NCI-H1930 (cell line): ENCODE data around the gene SLC2A13.
"Not testable (repeated sequence)": the region's sequence is repeated elsewhere in the genome, so short reads cannot be mapped to it uniquely, and the experiment has no call there.

Source experiments
- DNase-seq, 2 experiments: peaks; one replicate each; lab custom pipeline; 2025; lab: John Stamatoyannopoulos, UW

SLC2A13 gene

DNA sequence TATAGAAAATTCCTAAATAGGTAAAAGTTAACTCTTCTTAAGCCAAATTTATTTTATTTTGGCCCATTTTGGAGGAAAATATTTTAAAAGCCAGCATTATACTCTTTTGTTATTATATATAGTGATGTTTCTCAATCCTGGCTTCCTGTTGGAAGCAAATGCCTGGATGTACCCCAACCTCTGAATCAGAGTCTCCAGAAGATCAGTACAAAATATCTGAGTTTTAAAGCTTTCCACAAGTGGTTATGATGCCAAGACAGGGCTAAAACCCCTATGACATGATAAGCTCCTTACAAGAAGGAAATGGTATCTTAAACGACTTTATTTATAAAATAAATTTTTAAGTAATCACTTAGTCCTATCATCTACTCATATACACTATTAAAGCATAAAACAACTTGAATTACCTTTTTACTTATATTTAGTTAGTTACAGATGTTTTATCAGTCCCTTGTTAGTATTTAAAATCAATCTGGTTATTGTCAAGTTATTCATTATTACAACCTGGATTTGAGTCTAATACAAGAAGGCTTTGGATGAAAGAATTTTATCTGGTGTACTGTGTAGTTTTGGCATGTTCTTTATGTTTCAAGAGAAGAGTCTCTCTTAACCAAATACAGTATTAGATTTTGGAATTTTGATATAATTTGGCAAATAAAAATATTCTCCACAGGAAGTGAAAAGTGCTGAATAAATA lies 238.1 kb downstream of the SLC2A13 start:
- DNase-seq, result no peak

DNA sequence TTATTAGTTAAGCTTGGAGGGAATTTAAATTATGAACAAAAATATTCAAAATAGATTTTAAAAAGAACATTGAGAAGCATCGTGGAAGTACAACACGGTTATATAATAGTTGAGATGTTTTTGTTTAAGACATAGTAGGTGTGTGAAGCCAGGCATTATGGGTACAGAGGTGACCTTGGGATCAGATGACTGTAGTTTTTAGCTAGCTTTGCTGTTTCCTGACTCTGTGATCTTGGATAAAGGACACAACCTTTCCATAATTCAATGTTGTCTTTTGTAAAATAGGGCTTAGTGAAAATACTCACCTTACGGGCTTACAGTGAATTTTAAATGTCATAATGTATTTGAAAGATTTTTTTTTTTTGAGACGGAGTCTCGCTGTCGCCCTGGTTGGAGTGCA lies 239.7 kb downstream of the SLC2A13 start:
- no peak for DNase-seq

DNA sequence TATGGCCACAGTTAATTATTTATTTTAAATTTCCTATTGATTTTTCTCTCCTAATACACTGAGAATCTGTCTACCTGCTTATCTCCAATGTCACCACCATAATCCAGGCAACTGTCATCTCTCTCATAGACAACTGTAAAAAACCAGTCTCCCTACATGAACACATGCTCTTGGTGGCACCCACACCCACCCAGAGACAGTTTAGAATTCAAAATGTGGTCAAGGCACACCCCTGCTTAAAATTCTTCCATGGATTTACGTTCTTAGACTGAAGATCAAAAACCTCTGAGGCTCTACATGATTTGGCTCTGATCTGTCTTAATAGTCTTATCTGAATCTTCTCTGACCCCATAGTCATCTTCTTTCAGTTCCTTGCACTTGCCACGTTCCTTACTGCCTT lies 245.2 kb downstream of the SLC2A13 start:
- DNase-seq, result no peak

DNA sequence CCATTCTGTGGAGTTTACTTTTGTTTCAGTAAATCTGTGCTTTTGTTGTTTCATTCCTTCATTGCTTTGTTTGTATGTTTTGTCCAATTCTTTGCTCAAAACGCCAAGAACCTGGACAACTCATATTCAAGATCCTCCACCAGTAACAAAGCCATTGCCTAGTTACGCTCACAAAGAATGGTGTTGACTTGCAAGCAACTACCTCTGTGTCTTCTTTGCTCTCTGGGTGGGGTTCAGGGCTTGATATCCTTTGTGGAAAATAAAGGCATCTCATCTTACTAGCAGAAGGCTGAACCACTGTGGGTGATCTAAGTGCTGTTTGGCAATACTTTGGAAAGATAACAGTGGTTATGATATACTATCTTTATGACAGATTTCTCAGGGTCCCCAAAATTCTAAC lies 252.9 kb downstream of the SLC2A13 start:
- DNase-seq, result no peak

DNA sequence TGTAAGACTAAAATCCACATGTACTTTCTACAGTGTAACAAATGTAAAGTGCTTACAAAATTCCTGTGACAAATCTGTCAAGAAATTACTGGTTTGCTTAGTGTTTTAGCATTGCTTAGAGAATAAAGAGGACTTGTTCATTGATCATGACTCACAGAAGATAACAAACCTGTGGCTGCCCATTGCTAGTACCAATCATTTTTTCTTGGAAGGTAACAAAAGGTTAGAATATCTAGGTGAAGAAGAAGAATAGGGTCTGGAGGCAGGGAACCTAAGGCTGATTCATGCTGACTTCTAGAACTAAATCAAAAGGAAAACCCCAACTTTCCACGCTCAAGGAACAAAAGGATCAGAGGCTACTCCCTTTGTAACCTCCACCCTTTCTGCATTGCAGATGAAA lies 253.5 kb downstream of the SLC2A13 start:
- DNase-seq, result no peak

DNA sequence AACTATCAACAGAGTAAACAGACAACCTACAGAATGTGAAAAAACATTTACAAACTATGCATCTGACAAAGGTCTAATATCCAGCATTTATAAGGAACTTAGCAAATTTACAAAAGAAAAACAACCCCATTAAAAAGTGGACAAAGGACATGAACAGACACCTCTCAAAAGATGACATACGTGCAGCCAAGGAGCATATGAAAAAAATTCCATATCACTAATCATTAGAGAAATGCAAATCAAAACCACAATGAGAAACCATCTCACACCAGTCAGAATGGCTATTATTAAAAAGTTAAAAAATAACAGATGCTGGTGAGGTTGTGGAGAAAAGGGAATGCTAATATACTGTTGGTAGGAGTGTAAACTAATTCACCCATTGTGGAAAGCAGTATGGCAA lies 257.7 kb downstream of the SLC2A13 start:
- DNase-seq, result not testable (repeated sequence)

DNA sequence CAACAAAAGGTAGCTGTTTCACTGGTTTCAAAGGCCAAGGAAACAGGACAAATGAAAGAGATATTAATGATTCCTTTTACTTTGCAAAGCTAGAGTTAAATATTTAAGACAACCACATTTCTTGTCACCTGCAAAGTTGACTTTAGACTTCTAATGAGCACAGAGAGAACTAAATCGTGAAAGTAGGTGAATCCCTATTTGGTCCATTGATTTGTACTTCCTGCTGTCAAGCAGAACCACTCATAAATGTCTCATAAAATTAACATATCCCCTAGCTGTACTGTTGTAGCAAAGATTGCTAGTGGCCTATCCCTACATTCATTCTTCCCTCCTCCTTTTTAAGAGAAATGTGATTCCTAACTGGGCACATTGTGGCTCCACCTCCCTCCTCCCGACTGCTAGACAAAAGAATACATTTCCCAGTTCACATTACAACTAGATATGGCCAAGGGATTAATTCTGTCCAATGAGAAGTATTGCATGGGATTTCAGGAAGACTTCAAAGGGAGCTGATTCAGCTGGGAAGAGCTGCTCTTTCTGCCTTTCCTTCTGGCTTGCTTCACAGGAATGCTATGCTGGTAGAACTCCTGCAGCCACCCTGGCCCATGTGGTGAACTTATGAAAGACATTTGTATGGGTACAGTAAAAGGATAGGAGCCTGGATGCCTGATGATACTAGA lies 258.8 kb downstream of the SLC2A13 start:
- no peak for DNase-seq

DNA sequence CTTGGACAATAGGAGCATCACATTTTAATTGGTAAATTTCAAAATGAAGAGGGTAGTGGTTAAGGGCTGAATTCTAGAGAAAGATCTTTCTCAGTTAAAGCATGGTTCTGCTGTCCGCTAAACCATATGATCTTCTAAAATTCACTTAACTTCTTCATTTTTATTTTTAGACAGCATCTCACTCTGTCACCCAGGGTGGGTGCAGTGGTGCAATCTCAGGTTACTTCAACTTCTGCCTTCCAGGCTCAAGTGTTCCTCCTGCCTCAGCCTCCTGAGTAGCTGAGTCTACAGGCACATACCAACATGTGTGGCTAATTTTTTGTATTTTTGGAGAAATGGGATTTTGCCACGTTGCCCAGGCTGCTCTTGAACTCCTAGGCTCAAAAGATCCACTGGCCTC lies 259.6 kb downstream of the SLC2A13 start:
- no peak for DNase-seq

DNA sequence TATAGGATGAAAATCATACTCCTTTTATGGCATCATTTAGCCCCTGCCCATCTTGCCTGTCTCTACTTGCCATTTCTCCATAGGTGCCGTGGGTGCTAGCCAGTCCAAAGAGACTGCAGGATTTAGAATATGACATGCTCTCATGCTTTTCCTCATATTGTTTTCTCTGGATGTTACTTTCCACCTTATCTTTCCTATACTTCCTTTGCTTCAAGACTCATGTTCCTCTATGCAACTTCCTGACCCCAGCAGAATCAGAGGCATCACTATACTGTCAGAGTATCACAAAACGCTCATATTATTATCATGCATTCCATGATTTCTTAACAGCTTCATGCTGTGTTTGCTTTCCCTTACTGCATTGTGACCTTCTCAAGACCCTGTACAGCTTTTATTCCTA lies 265.5 kb downstream of the SLC2A13 start:
- no peak for DNase-seq

DNA sequence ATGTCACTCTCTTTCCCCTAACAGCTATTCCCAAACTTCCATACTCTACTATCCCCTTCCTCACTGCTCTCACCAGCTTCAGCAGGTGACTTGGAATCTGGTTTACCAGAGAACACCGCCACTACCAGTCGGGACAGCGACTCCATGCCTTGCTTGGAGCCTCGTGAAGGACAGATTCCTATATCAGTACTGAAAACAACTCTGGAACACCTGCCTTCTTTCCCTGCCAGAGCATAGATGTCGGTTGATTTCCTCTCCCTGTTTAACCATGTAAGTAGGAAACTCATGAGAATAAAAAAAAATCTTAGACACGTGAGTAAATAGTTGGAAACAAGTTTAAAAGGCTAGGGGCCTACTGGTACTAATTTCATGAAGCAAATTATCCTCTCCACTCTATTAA lies 266.8 kb downstream of the SLC2A13 start:
- DNase-seq, result no peak

DNA sequence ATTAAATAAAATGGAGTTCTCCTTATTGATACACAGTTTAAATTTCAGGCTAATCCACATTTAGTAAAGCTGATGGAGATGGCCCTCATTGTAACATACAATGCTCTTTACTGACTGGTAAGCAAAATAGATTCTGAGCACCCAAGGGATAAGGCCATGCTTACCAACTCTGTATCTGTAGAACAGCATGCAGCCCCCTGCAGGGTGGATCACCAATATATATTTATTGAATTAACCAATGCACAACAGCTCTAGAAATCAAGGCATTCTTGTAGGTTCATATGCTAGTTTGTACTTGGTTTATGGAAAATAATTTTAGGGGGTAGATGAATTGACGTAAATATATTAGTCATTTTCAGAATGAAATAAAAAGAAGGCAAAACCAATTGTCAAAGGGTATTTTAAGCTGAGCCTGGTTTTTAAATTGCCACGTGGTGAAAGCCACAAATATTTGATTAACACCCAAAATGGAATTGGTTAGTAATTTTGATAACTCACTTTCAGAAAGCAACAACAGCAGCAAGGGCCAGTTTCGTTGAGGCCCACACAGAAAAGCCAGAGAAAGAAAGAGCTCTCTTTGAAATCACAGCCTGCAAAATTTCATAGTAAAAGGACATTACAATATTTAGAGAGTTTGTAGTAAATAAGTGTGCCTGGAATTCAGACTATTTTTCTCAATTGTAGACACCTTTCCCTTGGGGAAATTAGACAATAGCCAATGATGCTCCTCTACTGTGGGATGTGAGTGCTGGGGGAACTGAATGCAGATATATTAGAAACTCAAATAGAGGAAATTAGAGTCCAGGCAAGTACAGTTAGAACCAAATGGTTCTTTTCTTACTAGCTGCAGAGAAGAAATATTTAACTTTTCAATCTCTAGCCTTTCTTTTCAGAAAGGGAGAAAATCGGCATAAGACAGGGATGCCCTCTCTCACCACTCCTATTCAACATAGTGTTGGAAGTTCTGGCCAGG lies 270.1 kb downstream of the SLC2A13 start:
- DNase-seq, result no peak

DNA sequence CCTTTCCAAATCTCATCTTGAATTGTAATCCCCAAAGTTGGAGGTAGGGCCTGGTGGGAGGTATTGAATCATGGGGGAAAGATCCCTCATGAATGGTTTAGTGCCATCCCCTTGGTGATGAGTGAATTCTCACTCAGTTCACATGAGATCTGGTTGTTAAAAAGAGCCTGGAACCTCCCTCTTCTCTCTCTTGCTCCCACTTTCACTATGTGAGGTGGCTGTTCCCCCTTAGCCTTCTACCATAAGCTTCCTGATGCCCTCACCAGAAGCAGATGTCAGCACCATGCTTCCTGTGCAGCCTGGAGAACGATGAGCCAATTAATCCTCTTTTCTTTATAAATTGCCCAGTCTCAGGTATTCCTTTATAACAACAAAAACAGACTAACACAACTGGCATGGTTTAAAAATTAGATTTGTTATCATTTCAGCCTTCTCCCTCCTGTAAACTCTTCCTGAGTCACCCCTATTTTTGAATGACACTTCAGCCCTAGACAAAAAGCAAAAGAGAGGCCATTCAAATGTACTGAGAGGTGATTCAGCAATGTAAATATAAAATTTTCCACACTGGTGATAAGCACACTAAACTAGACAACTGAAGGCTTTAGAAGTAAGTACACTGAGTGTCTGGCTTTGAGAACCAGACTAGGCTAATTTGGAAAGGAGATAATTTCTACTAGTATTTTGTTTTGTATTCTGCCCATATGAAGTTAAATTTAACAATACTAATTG lies 274.1 kb downstream of the SLC2A13 start:
- DNase-seq, result peak in 1 of 2 experiments; percentile 56

DNA sequence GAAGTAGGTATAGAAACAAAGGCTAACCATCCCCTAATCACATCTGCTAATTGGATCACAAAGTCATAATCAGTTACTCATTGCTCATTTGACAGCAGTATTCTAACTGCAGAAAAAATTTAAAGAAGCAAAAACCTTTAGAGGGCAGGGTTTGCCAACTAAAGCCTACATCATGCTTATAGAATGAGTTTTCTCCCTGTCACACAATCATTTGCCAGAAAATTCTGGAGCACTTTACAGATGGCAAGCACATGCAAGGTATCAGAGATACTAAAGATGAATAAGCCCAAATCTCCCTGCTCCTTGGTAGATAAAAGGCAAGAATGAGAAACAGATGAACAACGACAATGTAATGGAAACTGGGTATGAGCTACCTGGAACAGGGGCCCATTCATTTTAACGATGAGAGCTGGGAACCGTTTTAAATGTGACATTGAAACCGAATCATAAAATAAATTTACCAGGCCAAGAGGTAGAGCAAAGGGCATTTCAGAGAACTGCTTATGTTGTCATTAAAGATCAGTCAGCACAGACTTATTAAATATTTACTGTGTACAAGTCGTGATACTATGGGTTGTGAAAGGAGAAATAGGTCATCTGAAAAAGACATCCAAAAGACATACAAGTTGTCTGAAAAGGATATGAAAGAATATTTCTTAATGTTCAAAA lies 274.9 kb downstream of the SLC2A13 start:
- DNase-seq, result no peak

DNA sequence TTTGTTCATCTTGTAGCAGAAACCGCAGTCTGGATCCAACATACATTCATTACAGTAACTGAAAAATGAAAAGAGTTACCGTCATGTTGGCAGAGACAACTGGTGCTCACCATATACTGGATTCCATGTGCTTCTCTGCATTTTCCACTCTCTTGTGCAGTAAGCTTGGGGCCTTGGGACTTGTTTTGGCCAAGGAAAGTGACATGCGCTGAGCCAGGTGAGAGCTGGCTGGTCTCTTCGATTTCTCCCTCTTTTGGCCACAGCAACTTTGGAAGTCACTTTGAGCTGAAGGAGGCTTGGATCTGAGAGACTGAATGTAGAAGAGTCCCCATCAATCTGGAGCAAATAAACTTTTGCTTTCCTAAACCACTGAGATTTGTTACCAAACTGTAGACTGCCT lies 275.7 kb downstream of the SLC2A13 start:
- DNase-seq, result no peak

DNA sequence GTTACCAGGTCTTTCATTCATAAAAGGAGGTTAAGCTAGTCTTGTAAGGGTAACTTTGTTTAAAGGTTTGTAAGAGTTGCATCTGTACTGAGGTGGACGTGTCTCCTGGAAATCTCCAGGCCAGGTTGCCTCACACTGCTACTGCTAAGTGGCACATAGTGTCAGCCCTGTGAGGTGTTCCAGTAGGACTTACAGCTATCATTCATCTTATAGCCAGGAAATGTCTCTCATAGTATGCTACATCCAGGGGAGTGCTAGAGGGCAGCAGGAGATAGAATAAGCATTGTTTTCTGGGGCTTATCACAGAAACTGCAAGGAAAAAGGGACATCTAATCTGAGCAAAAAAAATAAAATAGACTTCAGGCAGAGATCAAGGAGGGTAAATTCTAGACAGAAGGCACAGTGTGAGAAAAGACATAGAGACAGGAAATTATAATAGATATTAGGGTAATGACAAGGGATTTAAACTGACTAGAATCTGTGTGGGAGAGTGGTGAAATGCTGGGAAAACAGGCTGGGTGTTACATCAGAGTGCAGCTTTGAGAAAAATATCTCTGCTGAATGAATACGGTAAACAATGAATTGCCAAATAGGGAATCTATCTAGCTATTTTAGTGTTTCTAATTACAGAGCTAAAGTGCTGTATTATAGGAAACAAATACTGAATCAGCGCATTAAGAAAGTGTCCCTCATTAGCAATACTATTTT lies 281.2 kb downstream of the SLC2A13 start:
- DNase-seq, result no peak

DNA sequence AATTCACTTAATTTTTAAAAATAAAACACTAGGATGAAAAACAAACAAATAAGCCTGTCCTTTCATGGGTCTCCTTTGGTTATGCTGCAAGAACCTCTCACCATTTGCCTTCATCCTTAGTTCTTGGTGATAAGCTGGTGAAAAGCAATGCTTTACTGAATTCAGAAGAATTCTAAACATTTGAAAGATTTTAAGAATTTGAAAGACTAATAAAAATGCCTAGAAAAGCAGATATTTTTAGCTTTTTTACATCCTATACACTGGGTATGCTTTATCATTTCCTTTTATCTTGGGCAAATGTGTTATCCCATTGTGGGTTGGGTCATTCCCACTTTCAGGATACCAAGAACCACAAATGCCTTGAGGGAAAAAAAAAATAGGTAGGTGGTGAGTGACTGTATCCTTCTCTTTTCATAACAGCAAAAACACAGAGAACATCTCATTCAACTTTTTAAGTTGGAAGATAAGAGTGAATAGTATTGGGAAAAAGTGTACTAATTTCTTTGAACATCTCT lies 289.2 kb downstream of the SLC2A13 start:
- no peak for DNase-seq

DNA sequence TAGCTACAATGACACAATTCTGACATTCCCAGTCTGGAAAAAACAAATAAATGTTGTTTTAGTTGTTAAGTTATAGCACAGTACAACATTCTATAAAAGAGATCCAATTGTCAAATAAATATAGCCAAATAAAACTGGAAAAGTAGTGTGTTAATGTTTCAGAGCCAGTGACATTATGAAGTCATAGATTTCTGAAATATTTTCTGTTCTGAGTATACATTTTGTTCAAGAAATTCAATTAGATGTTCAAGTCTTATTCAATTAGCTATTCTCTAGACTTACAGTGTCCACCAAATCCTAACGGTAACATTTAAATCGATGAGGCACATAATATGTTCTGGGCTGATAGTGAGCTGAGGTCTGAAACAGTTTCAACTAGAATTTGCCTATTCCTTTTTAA lies 290.1 kb downstream of the SLC2A13 start:
- DNase-seq, result no peak

DNA sequence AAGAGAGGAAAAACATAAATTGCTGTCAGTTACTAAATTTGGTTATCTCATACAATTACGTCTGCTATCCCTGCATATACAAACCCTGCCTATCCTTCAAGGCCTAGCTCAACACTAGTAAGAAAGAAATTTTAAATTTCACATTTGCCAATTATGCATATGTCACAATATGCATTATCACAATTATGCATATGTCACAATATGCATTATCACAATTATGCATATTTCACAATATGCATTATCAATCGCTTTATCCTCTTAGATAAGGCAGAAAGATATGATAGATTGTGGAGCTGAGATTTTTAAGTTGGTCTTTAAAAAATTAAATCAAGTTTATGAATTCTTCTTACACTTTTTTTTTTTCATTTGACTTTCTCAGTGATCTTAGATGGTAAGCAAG lies 291.3 kb downstream of the SLC2A13 start:
- DNase-seq, result no peak

DNA sequence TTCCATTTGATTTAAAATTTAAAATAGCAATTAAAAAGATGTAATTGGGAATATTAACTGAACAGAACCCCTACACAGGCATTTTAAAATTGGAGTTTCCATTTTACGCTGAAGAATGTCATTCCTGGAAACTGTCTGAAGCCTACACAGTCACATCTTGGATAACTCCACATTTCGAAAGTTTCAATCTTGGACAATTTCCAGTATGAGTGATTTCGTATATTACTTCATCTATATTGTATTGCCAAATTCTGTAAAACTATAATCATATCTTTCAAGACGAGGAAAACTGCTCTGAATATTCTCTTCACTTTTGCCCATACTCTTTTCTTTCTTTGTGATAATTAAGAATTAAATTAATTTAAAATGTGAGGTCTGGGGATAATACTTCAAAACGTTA lies 292.1 kb downstream of the SLC2A13 start:
- DNase-seq, result no peak

DNA sequence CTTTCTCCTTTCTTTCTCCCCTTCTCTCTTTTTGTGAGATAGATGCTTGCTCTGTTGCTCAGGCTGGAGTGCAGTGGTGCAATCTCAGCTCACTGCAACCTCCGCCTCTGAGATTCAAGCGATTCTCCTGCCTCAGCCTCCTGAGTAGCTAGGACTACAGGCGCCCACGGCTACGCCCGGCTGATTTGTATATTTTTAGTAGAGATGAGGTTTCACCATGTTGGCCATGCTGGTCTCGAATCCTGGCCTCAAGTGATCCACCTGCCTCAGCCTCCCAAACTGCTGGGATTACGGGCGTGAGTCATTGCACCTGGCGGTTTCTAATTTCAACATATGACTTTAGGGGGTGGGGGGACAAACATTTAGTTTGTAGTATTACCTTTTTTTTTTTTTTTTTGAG lies 293.4 kb downstream of the SLC2A13 start:
- DNase-seq, result not testable (repeated sequence)

DNA sequence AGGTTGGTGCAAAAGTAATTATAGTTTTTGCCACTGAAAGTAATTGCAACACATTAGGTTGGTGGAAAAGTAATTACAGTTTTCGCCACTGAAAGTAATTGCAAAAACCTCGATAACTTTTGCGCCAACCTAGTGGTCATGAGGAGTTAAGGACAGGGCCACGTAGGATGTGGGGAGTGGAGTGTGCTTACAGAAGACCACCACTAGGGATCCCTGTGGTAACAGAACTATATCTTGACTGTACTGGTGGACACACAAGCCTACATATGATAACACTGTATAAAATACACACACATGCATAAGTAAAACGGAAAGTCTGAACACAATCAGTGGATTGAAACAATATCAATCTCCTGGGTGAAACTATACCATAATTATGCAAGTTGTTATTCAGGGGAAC lies 298.8 kb downstream of the SLC2A13 start:
- no peak for DNase-seq
